Natural killer cell (primary cell): ENCODE data around the gene KRT34. TPM values are rescaled to one million over a fixed set of nuclear protein-coding genes. Genes with fewer than 3 reads are reported as not detected.

Experiments
- ATAC-seq, 3 donors: fragments of 150-1000 bp in 2 of 3; fragments of 200-7000 bp in 1 of 3; cut with Tn5 transposase; 1 replicate in 1 of 3; 2 replicates in 2 of 3; pipeline ENCODE4 v1.10.0; 2021; ENCODE audit warnings: mild to moderate bottlenecking in 2 of 3, moderate library complexity in 2 of 3
- DNase-seq, 2 donors: peaks; one replicate each; pipeline versions ENCODE4 v3.0.0 to v3.0.0-alpha.2; 2013 to 2021; ENCODE audit warnings: mixed read lengths in 1 of 2
- H3K27ac ChIP-seq: one replicate; pipeline ENCODE4 v1.5.1; 2013; ENCODE audit warnings: mild to moderate bottlenecking, low read length
- H3K27me3 ChIP-seq: one replicate; pipeline ENCODE4 v1.6.1; 2013; ENCODE audit warnings: low read length; ENCODE audit not compliant: control insufficient read depth, insufficient read depth
- H3K36me3 ChIP-seq: one replicate; pipeline ENCODE4 v1.6.1; 2013; ENCODE audit warnings: low read length; ENCODE audit not compliant: control insufficient read depth, insufficient read depth
- H3K4me1 ChIP-seq: one replicate; pipeline ENCODE4 v1.6.1; 2013; ENCODE audit warnings: low read length; ENCODE audit not compliant: control insufficient read depth, insufficient read depth
- H3K4me3 ChIP-seq: one replicate; pipeline ENCODE4 v1.5.1; 2013; ENCODE audit warnings: low read length
- H3K9me3 ChIP-seq: one replicate; pipeline ENCODE4 v1.6.1; 2013; ENCODE audit warnings: low read length; ENCODE audit not compliant: control insufficient read depth, insufficient read depth
- H3K27ac Mint-ChIP-seq, 2 donors: one replicate each; pipeline ENCODE4 v1.8.0; 2022; ENCODE audit warnings: mild to moderate bottlenecking in 2 of 2, mixed read lengths in 2 of 2, moderate library complexity in 1 of 2
- H3K27me3 Mint-ChIP-seq, 2 donors: one replicate each; pipeline ENCODE4 v1.8.0; 2022; ENCODE audit warnings: low read depth in 2 of 2, mixed read lengths in 2 of 2
- H3K36me3 Mint-ChIP-seq: one replicate; pipeline ENCODE4 v1.8.0; 2022; ENCODE audit warnings: mixed read lengths
- H3K4me1 Mint-ChIP-seq, 2 donors: one replicate each; pipeline ENCODE4 v1.8.0; 2022; ENCODE audit warnings: mixed read lengths in 2 of 2
- H3K4me3 Mint-ChIP-seq: one replicate; pipeline ENCODE4 v1.8.0; 2022; ENCODE audit warnings: mild to moderate bottlenecking, moderate library complexity, mixed read lengths
- H3K9me3 Mint-ChIP-seq, 2 donors: one replicate each; pipeline ENCODE4 v1.8.0; 2022; ENCODE audit warnings: mixed read lengths in 2 of 2
- whole genome bisulfite sequencing: methylation state at CpG from one replicate; pipeline ENCODE4 v1.1.7; 2013; ENCODE audit warnings: missing lambda C conversion rate; ENCODE audit not compliant: insufficient coverage; 5-methylcytosine and 5-hydroxymethylcytosine counted together
- intact Hi-C: fragments of 100-400 bp; cut with micrococcal nuclease; formaldehyde crosslinking; loops from one replicate; pipeline ENCODE4 v1.14.2; 2022
- total RNA-seq, 4 donors: library from RNA; stranded (reverse); fragments of 120-200 nt in 1 of 4; gene quantifications; one replicate each; pipeline versions ENCODE4 v1.2.3 to v1.2.4, GENCODE V29; 2013 to 2022
- TF ChIP-seq, protein P1 (sequence below): fragments of 200-600 bp; IDR thresholded peaks from one replicate; pipeline ENCODE4 v1.8.0; 2022; ENCODE audit warnings: antibody characterized with exemption

Gene KRT34
- total RNA-seq, 3 donors from 2014 or later (not counting 1 experiment from before 2014, with no cell fraction given), result not detected

- Mint-ChIP-seq H3K4me1 (no peaks in the 10 kb centered on the region), H3K9me3 (peaks cover 4 to 7% of the 10 kb centered on the region in 2 donors), H3K36me3 (peaks cover 16% of the 10 kb centered on the region), H3K27me3 (peaks cover 14 to 55% of the 10 kb centered on the region in 2 donors), H3K4me3 (no peak overlapping the region), H3K27ac (no peak overlapping the region)
- Histone ChIP-seq H3K4me3 (no peak overlapping the region), H3K27me3 (no peaks in the 10 kb centered on the region), H3K9me3 (peaks cover 2% of the 10 kb centered on the region), H3K36me3 (no peaks in the 10 kb centered on the region), H3K4me1 (no peaks in the 10 kb centered on the region), H3K27ac (no peak overlapping the region)
- 67% methylated on average over 6 of the region's 7 CpGs for WGBS
- TF ChIP-seq, protein P1, sequence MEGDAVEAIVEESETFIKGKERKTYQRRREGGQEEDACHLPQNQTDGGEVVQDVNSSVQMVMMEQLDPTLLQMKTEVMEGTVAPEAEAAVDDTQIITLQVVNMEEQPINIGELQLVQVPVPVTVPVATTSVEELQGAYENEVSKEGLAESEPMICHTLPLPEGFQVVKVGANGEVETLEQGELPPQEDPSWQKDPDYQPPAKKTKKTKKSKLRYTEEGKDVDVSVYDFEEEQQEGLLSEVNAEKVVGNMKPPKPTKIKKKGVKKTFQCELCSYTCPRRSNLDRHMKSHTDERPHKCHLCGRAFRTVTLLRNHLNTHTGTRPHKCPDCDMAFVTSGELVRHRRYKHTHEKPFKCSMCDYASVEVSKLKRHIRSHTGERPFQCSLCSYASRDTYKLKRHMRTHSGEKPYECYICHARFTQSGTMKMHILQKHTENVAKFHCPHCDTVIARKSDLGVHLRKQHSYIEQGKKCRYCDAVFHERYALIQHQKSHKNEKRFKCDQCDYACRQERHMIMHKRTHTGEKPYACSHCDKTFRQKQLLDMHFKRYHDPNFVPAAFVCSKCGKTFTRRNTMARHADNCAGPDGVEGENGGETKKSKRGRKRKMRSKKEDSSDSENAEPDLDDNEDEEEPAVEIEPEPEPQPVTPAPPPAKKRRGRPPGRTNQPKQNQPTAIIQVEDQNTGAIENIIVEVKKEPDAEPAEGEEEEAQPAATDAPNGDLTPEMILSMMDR, result no peak
- intact Hi-C loops, result no loop called here
- ATAC-seq (no peak), DNase-seq (no peak)
Observed at GRCh38 chr17:41390411-41390938, 8.4 kb upstream of the KRT34 start.

DNA sequence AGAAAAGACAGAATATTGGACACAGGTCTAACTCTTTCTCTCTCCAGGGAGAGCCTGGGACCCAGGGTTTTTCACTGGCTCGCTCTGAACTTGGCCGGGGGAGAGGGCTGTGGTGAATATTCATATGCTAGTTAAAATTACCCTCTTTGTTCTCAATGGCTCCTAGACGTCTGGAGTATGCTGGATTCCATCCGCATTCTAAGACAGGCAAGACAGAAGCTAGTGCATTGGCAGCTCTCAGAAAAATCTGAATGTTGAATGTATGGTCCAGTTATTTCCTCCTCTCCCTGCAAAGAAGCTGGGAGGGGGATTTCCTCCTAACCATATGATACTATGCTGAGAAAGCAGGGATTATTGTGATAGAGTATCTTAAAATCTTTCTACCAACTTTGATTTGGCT lies 5.6 kb upstream of the KRT34 start:
- WGBS, result 83% methylated on average over 2 of the region's 4 CpGs
- H3K4me3 ChIP-seq, result no peak overlapping the region
- peaks cover 4 to 7% of the 10 kb centered on the region in 2 donors for H3K9me3 Mint-ChIP-seq

DNA sequence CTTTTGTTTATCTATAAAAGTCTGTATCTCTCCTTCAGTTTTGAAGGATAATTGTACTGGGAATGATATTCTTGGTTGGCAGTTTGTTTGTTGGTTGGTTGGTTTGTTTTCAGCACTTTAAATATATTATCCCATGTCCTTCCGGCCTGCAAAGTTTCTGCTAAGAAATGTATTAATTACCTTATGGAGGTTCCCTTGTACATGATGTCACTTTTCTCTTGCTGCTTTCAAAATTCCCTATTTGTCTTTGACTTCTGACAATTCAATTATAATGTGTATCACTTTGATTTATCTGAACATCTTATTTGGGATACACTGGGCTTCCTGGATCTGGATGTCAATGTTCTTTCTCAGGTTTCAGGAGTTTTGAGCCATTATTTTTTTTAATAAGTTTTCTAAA lies 4.1 kb upstream of the KRT34 start:
- TF ChIP-seq, protein P1, result no peak
- Histone ChIP-seq H3K4me3 (no peak overlapping the region), H3K27ac (no peak overlapping the region), H3K9me3 (peaks cover 2% of the 10 kb centered on the region), H3K4me1 (no peaks in the 10 kb centered on the region), H3K27me3 (no peaks in the 10 kb centered on the region), H3K36me3 (no peaks in the 10 kb centered on the region)
- no peaks in the 10 kb centered on the region for H3K4me1 Mint-ChIP-seq
- peaks cover 4 to 7% of the 10 kb centered on the region in 2 donors for H3K9me3 Mint-ChIP-seq
- H3K27me3 Mint-ChIP-seq, result peaks cover 20 to 65% of the 10 kb centered on the region in 2 donors
- DNase-seq (no peak), ATAC-seq (no peak)
- no peak overlapping the region for H3K4me3 Mint-ChIP-seq
- intact Hi-C loops, result no loop called here
- WGBS, result no CpG with 5 or more reads among the region's 1 CpG
- H3K27ac Mint-ChIP-seq, result no peak overlapping the region
- H3K36me3 Mint-ChIP-seq, result peaks cover 16% of the 10 kb centered on the region

More for the DNA sequence above, 5.6 kb upstream of the KRT34 start:
- intact Hi-C loops, result no loop called here
- no peak for ATAC-seq
- H3K36me3 Mint-ChIP-seq, result peaks cover 16% of the 10 kb centered on the region
- no peak overlapping the region for H3K27ac Mint-ChIP-seq
- no peak overlapping the region for H3K4me3 Mint-ChIP-seq
- no peaks in the 10 kb centered on the region for H3K4me1 ChIP-seq
- H3K27ac ChIP-seq, result no peak overlapping the region
- no peaks in the 10 kb centered on the region for H3K27me3 ChIP-seq
- no peaks in the 10 kb centered on the region for H3K4me1 Mint-ChIP-seq
- peaks cover 2% of the 10 kb centered on the region for H3K9me3 ChIP-seq
- H3K36me3 ChIP-seq, result no peaks in the 10 kb centered on the region
- H3K27me3 Mint-ChIP-seq, result peaks cover 20 to 75% of the 10 kb centered on the region in 2 donors
- DNase-seq, result no peak
- TF ChIP-seq, protein P1, result no peak

DNA sequence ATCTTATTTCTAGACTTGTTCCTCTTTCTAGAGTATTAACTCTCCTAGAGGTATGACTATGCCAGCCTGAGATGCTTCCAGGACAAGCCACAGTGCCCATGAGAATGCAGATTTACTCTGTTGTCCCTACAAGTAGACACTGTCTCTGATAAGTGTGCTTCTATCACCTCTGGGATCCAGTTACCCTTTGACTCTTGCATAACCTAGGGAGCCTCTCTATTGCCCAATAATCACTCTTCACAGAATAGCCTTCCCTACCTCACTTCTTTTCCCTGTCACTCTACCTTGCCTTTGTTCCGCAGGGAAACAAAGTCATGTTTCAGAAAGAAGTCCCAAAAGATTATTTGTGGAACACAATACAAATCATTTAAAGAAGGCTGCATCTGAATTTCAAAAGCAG lies 1.6 kb upstream of the KRT34 start:
- H3K9me3 Mint-ChIP-seq, result peaks cover 4 to 7% of the 10 kb centered on the region in 2 donors
- TF ChIP-seq, protein P1, result no peak
- Histone ChIP-seq H3K9me3 (peaks cover 2% of the 10 kb centered on the region), H3K27ac (no peak overlapping the region), H3K4me3 (no peak overlapping the region), H3K4me1 (no peaks in the 10 kb centered on the region), H3K27me3 (no peaks in the 10 kb centered on the region), H3K36me3 (no peaks in the 10 kb centered on the region)
- no peak overlapping the region for H3K27ac Mint-ChIP-seq
- H3K36me3 Mint-ChIP-seq, result peaks cover 16% of the 10 kb centered on the region
- peaks cover 20 to 54% of the 10 kb centered on the region in 2 donors for H3K27me3 Mint-ChIP-seq
- WGBS, result 93% methylated on average over 1 of the region's 1 CpG
- ATAC-seq (no peak), DNase-seq (no peak)
- H3K4me3 Mint-ChIP-seq, result no peak overlapping the region
- intact Hi-C loops, result no loop called here
- no peaks in the 10 kb centered on the region for H3K4me1 Mint-ChIP-seq
